ENCODE measurements around the gene RBM4B.
A peak's percentile ranks its signal among the peaks of the same experiment; 100 is the strongest.

RBM4B gene

DNA sequence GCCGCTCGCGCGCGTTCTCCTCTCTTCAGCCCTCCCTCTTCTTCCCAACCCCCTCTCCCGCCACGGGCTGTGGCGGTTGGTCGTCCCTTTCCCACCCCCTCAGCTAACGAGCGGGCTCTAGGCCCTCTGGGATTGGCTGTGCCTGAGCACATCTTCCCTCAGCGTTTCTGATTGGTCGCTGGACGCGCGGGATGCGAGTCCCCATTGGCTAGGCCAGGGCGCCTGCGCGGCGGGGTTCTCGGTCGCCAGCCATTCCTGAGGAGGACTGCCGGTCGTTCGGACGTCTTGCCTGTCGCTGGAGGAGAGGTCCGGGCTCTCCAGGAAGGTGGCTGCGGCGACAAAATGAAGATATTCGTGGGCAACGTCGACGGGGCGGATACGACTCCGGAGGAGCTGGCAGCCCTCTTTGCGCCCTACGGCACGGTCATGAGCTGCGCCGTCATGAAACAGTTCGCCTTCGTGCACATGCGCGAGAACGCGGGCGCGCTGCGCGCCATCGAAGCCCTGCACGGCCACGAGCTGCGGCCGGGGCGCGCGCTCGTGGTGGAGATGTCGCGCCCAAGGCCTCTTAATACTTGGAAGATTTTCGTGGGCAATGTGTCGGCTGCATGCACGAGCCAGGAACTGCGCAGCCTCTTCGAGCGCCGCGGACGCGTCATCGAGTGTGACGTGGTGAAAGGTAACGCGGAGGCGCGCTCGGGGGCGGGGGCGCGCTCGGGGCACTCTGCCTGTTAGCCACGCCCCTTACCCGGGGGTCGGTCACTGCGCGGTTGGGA lies 61.1 kb downstream of the RBM4B start, which contains the start of gene RBM14:
RBM14 (plus strand) TSS at position 252 of the 776 bp plus-strand sequence; CDS start at position 343, 91 bp downstream.
- DNase-seq: peak; percentile 64 to 99 (median 98)
